Nephron (organoid): ENCODE measurements around the gene PPP1R15B.
"Not testable (repeated sequence)": the region's sequence is repeated elsewhere in the genome, so short reads cannot be mapped to it uniquely, and the experiment has no call there.

Source experiments
- H3K27ac Mint-ChIP-seq, 3 experiments: 2 replicates each; pipeline ENCODE4 v1.8.0; 2020; ENCODE audit warnings: mixed read lengths in 3 of 3, mild to moderate bottlenecking in 2 of 3, moderate library complexity in 1 of 3
- H3K27me3 Mint-ChIP-seq: 2 replicates; pipeline ENCODE4 v1.8.0; 2021; ENCODE audit warnings: low read depth, mild to moderate bottlenecking, moderate library complexity, mixed read lengths
- H3K36me3 Mint-ChIP-seq: 2 replicates; pipeline ENCODE4 v1.8.0; 2020; ENCODE audit warnings: low read depth, mixed read lengths
- H3K4me1 Mint-ChIP-seq: 2 replicates; pipeline ENCODE4 v1.8.0; 2020; ENCODE audit warnings: mixed read lengths
- H3K4me3 Mint-ChIP-seq, 3 experiments: 2 replicates each; pipeline ENCODE4 v1.8.0; 2020; ENCODE audit warnings: mild to moderate bottlenecking in 3 of 3, mixed read lengths in 3 of 3, moderate library complexity in 2 of 3
- H3K9me3 Mint-ChIP-seq: 2 replicates; pipeline ENCODE4 v1.8.0; 2020; ENCODE audit warnings: mixed read lengths
- TF ChIP-seq, protein P1 (sequence below), 3 experiments: fragments of 200-600 bp; sonication (generic); IDR thresholded peaks; one replicate each; pipeline ENCODE4 v1.5.0; 2021; ENCODE audit warnings: antibody characterized with exemption in 3 of 3; ENCODE audit not compliant: unreplicated experiment in 3 of 3

Gene PPP1R15B

DNA sequence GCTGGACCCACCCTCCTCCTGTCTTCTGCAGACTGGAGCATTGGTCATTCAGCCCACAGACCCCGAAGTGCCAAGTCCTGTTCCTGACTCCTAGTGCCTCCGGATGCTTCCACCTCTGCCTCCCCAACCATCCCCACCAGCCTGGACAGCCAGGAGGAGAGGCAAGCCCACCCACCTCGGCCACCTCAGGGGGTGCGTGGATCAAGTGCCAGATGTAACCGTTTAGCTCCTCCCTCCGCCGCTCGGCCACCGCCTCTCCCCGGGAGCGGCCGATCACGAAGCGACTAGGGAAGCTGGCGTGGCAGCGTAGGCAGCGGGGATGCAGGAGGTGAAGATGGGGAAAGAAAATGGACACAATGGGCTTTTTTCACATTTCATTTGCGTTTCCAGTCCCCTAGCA is 18.1 kb upstream of the PPP1R15B start:
- Mint-ChIP-seq H3K4me3 (no peak overlapping the region), H3K36me3 (peaks cover 70% of the 10 kb centered on the region), H3K27ac (no peak overlapping the region), H3K27me3 (no peaks in the 10 kb centered on the region), H3K9me3 (no peaks in the 10 kb centered on the region), H3K4me1 (peaks cover 4% of the 10 kb centered on the region)
- TF ChIP-seq, protein P1, sequence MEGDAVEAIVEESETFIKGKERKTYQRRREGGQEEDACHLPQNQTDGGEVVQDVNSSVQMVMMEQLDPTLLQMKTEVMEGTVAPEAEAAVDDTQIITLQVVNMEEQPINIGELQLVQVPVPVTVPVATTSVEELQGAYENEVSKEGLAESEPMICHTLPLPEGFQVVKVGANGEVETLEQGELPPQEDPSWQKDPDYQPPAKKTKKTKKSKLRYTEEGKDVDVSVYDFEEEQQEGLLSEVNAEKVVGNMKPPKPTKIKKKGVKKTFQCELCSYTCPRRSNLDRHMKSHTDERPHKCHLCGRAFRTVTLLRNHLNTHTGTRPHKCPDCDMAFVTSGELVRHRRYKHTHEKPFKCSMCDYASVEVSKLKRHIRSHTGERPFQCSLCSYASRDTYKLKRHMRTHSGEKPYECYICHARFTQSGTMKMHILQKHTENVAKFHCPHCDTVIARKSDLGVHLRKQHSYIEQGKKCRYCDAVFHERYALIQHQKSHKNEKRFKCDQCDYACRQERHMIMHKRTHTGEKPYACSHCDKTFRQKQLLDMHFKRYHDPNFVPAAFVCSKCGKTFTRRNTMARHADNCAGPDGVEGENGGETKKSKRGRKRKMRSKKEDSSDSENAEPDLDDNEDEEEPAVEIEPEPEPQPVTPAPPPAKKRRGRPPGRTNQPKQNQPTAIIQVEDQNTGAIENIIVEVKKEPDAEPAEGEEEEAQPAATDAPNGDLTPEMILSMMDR (IDR thresholded peaks at IDR 0.05; ENCODE audit: unreplicated experiment in 3 of 3), result no peak

DNA sequence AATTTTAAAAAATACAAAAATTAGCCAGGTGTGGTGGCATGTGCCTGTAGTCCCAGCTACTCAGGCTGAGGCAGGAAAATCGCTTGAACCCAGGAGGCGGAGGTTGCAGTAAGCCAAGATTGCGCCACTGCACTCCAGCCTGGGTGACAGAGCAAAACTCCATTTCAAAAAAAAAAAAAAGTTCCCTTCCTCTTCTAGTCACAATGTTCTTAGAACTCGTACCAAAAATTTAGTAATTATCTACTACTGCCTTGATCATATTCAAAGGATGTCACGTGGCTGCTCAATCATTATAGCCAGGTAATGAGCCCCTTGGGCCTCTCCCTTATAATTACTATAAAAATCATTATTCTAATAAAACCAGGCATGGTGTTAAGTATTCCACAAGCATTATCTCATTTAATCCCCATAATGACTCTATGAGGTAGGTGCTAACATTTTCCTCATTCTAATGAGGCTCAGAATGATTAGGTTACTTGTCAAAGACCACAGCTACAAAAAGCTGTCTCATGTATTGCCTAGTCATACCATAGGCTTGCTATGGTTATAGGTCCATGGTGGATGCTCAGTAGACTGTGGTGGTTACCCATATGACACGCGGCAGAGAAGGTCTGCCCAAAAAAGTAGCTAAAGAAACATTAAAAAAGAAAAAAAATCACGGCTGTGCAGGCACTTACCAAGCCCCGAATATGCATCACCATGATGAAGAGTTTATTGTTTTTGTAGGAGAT is 15.5 kb upstream of the PPP1R15B start:
- no peak overlapping the region for H3K27ac Mint-ChIP-seq
- H3K4me1 Mint-ChIP-seq, result peaks cover 4% of the 10 kb centered on the region
- TF ChIP-seq, protein P1 (IDR thresholded peaks at IDR 0.05; ENCODE audit: unreplicated experiment in 3 of 3), result no peak
- H3K36me3 Mint-ChIP-seq, result peaks cover 49% of the 10 kb centered on the region
- no peaks in the 10 kb centered on the region for H3K9me3 Mint-ChIP-seq
- H3K27me3 Mint-ChIP-seq, result no peaks in the 10 kb centered on the region
- H3K4me3 Mint-ChIP-seq, result no peak overlapping the region

DNA sequence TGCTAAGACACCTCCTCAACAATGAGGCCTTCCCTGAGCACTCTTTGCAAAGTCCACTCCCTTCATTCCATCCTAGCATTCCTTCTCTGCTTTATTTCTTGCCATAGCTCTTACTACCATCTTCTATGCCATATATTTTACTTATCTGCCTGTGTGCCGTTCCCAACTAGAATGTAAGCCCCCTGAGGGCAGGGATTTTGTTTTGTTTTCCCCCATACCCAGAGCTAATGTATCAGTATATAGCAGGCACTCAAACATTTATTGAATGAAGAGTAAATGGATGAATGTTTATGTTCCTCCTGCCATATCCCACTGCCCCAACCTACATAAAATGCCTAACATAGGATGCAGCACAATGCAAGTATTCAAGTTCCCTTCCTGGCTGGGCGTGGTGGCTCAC is 14.9 kb upstream of the PPP1R15B start:
- H3K4me1 Mint-ChIP-seq, result no peaks in the 10 kb centered on the region
- no peak overlapping the region for H3K4me3 Mint-ChIP-seq
- H3K9me3 Mint-ChIP-seq, result no peaks in the 10 kb centered on the region

DNA sequence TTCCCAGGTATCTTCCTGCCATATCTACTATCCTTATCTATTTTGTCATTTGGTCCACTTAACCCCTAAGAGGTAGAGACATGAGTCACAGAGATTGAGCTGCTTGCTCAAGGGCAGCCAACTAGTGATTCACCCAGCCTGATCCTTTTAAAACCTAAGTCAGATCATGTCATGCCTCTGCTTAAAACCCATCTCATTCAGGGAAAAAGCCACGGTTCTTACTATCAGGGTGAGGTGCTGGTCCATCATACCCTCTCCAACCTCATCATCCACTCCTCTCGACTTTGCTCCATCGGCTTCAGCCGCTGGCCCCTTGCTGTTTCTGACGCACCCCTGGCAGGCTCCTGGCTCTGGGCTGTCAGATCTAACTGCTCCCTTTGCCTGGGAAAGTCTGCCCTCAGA is 14.4 kb upstream of the PPP1R15B start:
- Mint-ChIP-seq H3K4me3 (no peak overlapping the region), H3K4me1 (no peaks in the 10 kb centered on the region), H3K27ac (no peak overlapping the region), H3K36me3 (peaks cover 39% of the 10 kb centered on the region), H3K9me3 (no peaks in the 10 kb centered on the region), H3K27me3 (no peaks in the 10 kb centered on the region)
- TF ChIP-seq, protein P1 (IDR thresholded peaks at IDR 0.05; ENCODE audit: unreplicated experiment in 3 of 3), result no peak

More for the DNA sequence above, 14.9 kb upstream of the PPP1R15B start:
- TF ChIP-seq, protein P1 (IDR thresholded peaks at IDR 0.05; ENCODE audit: unreplicated experiment in 3 of 3), result no peak
- Mint-ChIP-seq H3K27me3 (no peaks in the 10 kb centered on the region), H3K27ac (no peak overlapping the region), H3K36me3 (peaks cover 44% of the 10 kb centered on the region)

DNA sequence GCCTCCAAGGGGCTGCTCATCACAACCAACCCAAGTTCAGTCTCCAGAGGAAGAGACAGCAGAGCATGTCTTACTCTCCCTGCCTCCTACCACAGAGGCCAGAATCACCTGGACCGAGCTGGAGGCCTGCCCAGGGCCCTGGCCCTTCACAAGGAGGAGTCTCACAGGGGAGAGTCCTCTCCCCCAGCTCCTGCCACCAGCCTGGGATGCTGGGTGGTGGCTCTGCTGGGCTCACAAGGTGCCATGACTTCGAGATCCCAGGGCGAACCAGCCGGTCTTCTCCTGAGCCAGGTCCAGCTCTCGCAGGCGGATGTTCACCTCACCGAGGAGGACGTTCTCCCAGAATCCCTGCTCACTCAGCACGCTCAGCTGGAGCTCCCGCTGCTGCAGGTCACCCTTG is 13.0 kb upstream of the PPP1R15B start:
- H3K36me3 Mint-ChIP-seq, result peaks cover 40% of the 10 kb centered on the region
- peaks cover 9% of the 10 kb centered on the region for H3K4me1 Mint-ChIP-seq
- H3K4me3 Mint-ChIP-seq, result no peak overlapping the region
- TF ChIP-seq, protein P1 (IDR thresholded peaks at IDR 0.05; ENCODE audit: unreplicated experiment in 3 of 3), result no peak
- no peaks in the 10 kb centered on the region for H3K9me3 Mint-ChIP-seq
- no peaks in the 10 kb centered on the region for H3K27me3 Mint-ChIP-seq
- no peak overlapping the region for H3K27ac Mint-ChIP-seq

GRCh38 chr1:204422061-204422705 is 10.6 kb upstream of the PPP1R15B start:
- not testable (repeated sequence) for H3K4me3 Mint-ChIP-seq, H3K9me3 Mint-ChIP-seq, H3K27me3 Mint-ChIP-seq, H3K27ac Mint-ChIP-seq
- Mint-ChIP-seq H3K4me1 (peaks cover 31% of the 10 kb centered on the region), H3K36me3 (peaks cover 34% of the 10 kb centered on the region)
